GM20000 (cell line): ENCODE results near the gene GLP2R.

Source experiments
- DNase-seq: peaks from one replicate; pipeline ENCODE4 v3.0.0; 2012; ENCODE audit warnings: low spot score
- TF ChIP-seq, protein P1 (sequence below): IDR thresholded peaks from 2 replicates; pipeline ENCODE4 v1.5.1; 2012; ENCODE audit warnings: mild to moderate bottlenecking, control low read depth; ENCODE audit errors: extremely low read depth, missing control alignments

GLP2R gene

DNA sequence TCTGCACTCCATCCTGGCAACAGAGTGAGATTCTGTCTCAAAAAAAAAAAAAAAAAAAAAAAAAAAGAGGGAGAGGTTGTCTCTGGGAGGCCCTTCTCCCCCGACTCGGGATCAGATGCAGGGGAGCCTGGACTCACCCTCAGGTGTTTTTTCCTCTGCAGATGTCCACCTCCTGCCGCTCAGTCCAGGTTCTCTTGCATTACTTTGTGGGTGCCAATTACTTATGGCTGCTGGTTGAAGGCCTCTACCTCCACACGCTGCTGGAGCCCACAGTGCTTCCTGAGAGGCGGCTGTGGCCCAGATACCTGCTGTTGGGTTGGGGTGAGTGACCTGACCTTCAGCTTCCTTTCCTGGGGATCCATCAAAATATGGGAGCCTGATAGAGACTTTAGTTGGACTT, 34.1 kb downstream of the GLP2R start:
- TF ChIP-seq, protein P1, sequence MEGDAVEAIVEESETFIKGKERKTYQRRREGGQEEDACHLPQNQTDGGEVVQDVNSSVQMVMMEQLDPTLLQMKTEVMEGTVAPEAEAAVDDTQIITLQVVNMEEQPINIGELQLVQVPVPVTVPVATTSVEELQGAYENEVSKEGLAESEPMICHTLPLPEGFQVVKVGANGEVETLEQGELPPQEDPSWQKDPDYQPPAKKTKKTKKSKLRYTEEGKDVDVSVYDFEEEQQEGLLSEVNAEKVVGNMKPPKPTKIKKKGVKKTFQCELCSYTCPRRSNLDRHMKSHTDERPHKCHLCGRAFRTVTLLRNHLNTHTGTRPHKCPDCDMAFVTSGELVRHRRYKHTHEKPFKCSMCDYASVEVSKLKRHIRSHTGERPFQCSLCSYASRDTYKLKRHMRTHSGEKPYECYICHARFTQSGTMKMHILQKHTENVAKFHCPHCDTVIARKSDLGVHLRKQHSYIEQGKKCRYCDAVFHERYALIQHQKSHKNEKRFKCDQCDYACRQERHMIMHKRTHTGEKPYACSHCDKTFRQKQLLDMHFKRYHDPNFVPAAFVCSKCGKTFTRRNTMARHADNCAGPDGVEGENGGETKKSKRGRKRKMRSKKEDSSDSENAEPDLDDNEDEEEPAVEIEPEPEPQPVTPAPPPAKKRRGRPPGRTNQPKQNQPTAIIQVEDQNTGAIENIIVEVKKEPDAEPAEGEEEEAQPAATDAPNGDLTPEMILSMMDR: no peak
- DNase-seq: no peak

DNA sequence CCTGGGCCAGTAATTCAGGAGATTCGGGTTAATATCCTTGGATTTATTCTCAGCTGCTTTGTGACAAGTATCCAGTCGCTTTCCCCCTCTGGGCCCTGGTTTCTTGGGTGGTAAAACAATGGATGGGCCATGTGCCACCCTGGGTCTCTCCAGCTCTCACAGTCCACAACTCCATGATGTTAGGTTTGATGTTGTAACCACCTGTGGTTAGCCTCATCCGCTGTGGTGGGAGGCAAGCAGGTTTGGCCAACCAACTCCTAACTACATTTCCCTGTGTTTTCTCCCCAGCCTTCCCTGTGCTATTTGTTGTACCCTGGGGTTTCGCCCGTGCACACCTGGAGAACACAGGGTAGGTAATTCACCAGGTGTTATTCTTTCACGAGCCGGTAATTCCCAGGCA, 35.1 kb downstream of the GLP2R start:
- TF ChIP-seq, protein P1: no peak
- DNase-seq: no peak

DNA sequence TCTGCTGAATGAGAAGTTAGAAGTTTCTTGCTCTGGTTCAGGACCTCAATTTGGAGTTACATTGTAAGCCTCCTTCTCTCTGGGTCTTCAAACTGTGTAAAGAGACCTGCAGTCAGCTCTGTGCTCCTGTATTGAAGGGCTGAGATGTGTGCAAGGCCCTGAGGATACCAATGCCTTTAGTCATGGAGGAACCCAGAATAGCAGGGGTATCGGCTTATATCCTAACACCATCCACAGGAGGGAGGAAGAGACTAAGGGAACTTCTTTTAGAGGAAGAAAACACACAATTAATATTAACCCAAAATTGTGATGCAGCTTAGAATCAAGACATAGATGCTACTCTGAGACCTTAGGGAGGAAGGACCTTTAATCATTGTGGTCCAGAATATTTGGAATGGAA, 36.5 kb downstream of the GLP2R start:
- TF ChIP-seq, protein P1: no peak
- no peak for DNase-seq

DNA sequence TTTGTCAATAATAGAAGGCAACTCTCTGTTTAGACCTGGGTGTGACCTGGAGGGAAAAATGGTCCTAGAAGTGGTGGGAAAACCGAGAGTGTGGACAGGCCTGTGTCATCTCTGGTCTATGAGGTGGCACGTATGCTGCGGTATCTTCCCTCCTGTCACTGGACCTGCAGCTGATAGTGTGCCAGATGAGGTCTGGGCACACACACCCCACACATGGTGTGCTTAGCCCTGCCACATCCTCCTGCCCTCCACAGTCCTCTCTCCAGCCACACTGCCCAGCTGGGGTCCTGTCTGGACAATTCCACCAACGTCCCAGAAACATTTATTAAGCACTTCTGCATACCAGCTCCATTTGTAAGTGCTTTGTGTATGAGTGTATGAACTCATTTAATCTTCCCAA, 37.2 kb downstream of the GLP2R start:
- no peak for DNase-seq
- TF ChIP-seq, protein P1: no peak

DNA sequence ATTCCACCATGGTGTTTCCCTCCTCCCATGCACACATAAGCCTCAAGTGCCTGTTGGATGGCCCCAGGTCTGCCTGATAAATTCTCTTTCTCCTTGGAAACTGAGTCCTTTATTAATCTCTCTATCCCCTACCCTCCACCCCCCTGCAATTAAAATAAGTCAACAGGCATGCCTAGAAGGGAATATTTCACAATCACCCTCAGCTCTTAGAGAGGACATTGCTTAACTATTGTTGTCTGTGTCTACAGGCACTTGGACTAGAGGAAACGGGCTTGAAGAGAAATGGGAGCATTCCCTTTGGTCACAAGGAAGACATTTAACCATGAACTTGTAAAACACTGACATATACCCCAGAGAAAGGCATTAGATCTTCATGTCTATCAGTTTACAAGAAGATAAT, 39.9 kb downstream of the GLP2R start:
- DNase-seq: no peak
- TF ChIP-seq, protein P1: no peak

DNA sequence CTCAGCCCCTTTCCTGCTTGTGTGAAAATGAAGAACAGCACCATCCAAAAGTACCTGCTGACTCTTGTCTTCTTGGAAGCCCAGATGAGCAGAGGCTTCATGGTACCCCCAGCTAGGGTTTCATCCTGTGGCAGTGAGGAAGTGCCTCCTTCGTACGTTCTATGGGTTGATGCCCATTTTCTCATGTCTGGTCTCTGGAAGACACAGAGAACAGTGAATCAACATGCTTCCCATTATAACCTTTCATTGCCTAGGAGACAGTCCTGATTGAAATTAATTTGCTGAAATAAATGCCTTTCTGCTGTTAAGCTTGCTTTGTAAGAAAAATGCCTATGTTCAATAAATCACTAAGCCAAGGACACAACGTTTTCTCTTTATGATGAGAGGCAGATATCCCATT, 42.8 kb downstream of the GLP2R start:
- no peak for DNase-seq
- TF ChIP-seq, protein P1: no peak

DNA sequence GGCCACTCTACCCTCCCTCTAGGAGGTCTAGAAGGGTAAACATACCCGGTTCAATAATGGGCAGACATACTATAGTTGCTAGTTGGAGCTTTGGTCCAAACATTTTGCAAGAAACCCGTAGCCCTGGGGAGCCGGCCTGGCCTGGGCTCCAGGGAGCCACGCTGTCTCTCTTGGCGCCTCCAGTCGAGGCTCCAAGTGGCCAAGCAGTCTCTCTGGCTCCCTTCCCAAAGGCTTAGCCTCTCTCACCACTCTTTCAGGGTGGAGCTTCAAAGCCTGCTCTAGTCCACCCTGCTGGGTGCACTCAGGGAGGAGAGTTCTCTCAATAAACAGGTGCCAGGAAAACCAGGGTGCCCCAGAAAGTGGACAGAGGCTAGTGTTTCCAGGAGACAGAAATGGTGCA, 47.1 kb downstream of the GLP2R start:
- TF ChIP-seq, protein P1: no peak
- no peak for DNase-seq
